ENCODE data around the gene ZNF681.
"Not testable (repeated sequence)": the region's sequence is repeated elsewhere in the genome, so short reads cannot be mapped to it uniquely, and the experiment has no call there.

ZNF681 gene

DNA sequence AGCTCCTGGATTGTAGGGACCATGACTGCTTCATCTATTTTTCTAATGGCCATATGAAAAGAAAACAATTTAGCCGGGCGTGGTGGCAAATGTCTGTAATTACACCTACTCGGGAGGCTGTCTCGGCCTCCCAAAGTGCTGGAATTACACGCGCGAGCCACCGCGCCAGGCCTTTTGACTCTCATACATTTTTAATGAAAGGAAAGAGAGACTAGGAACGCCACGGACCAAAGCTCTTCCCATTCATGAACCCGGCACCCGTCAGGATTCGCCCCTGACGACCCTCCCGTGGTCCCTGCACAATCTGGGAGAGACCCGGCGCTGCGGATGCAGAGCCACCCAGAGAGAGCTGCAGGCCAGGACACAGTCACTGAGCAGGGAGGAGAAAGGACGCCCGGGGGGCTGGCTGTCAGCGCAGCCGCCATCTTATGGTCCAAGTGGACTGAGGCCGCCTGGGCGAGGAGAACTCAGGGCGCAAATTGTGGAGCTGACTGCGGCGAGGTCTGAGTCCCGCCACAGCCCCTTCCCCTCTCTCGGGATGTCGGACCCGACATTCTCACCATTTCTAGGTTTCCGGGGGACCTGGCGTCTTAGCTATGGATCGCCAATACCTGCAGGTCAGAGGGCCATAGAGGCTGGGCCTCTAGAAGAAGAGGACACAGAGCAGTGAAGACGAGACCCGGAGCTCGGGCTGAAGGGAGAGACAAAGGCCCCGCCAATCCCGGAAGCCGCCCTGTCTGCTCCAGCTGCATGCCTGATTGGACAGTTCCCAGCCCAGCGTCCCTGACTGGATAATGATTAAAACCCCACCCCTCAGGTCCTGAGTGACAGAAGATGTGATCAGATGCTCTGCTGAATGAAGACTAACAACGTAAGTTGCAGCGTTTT lies at the start of gene ZNF681:
ZNF681 (minus strand) TSS at position 705 of the 888 bp plus-strand sequence; CDS start at position 563, 142 bp downstream.
- peak; percentile 88 for DNase-seq

DNA sequence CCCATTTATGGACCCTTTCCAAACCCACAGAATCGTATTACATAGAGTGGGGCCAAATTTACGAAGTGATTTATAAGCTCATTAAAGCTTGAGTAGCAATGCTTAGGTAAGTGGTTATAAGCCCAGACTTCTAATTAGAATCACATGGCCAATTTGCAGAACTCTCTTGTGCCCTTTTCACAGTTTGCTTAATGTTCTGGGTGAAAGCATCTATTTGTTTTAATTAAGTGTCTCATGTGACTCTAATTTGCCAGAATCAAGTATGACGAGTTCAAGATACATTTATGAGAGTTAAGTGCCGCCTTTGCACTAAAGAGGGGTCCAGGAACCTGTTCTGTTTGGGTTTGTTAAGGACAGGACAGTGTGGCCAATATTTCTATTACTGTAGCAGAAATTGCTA lies 46.0 kb upstream of the ZNF681 start:
- no peak for DNase-seq

DNA sequence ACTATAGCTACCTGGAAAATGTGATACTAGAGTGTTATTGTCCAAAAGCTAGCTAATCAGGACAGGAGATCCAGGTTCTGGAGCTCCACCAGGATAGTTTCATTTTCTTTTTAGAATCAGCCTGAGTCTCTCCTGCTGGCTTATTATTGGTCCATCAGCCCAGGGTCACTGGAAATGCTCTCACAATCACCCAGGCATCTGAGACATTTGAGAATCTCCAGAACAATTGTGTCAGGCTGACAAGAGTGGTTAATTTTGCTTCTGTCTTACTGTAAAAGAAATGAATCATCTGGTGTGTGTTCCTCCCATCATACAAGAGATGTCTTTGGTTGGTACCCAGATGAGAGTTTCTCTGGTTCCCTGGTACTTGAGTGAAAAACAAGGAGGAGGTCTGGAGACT lies 43.6 kb upstream of the ZNF681 start:
- DNase-seq = no peak

DNA sequence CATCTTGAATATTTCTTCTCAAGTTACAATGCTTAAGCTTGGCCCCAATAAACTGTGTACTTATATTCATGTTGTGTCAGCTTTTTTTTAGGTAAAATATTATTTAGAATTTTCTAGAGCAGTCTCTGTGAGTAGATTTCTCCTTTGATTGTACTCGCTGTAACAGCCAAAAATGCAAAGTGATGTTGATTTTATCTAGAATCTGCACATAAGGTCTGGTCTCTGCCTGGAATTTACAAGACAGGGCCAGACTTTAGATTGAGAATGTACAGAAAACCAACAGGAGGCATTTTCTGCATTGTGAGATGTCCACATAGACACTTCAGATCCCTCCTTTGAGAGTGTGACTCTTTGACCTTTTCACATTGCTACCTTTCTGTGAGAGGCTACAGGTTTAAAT lies 43.1 kb upstream of the ZNF681 start:
- no peak for DNase-seq

DNA sequence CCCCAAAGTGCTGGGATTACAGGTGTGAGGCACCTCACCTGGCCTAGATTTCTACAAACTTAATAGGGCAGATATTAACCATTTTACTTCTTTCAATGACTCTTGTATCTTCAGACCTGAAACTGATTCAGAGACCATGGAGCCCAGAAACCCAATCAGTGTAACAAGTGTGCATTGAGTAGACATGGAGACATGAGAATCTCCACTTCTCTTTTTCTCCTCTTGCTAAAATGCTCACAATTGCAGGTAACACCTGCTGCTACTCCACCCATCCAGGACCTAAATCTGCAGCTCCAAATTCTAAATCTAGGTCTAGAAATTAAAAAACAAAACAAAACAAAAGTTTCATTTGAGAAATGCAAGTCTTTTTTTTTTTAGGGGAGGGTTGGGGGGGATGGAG lies 42.2 kb upstream of the ZNF681 start:
- DNase-seq = no peak

DNA sequence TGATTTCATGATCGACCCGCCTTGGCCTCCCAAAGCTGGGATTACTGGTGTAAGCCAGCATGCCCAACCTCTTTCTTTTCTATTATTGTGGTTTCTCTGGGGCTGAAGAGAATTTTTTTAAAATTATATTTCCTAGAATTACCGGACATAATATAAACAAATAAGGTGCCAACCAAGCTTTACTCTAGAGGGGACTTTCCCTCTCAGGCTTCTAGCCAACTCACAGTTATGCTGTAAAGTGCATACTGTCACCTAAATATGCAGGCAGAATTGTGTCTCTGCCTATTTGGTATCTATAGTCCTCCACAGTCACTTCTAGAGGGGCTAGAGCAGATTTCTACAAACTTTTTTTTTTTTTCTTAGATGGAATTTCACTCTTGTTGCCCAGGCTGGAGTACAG lies 41.6 kb upstream of the ZNF681 start:
- DNase-seq = no peak

DNA sequence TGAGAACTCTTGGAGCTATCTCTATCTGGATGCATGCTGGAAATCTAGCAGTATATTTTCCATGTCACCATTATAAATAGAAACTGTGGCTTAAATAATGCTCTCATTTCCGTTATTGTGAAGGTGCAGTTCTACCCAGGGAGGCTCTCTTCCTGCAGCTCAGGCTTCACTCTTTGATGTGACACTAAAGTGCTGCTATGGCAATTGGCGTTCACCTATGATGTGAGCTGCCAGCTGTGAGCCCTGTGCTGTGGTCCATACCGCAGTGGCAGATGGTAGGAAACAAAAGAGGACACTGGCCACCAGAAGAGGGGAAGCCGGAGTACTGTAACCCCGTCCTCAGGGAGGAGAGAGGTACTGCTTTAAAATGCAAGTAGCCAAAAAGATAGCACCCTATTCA lies 40.6 kb upstream of the ZNF681 start:
- DNase-seq = peak; percentile 15

DNA sequence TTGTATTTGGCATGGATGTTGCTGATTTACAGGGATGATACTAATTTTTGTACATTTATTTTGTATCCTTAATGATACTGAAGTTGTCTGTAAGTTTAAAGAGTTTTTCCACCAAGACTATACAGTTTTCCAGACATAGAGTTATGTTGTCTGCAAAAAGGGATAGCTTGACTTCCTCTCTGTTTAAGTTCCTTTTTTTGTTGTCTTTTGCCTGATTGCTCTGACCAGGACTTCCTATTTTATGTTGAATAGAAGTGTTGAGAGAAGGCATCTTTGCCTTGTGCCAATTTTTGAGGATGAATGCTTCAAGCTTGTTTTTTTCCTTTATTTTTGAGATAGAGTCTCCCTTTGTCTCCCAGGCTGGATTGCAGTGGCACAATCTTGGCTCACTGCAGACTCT lies 36.8 kb upstream of the ZNF681 start:
- DNase-seq = no peak

DNA sequence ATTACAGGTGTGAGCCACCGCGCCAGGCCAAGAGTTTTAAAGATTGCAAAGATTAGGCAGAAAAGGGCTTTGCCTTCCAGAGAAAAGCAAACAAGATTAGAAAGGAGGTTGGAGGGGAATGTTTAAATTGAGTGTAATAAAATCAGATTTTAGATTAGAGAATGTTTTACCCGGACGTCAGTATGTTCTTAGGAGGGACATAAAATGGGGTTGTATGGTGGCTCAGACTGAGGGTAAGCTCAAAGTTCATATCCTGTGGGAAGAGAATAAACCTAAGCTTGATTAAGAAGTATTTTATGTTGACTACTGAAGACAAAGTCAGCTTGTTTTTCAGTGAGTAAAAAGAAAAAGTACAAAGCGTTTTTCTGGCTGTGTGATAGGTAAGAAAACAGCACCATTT lies 34.1 kb upstream of the ZNF681 start:
- DNase-seq = no peak

DNA sequence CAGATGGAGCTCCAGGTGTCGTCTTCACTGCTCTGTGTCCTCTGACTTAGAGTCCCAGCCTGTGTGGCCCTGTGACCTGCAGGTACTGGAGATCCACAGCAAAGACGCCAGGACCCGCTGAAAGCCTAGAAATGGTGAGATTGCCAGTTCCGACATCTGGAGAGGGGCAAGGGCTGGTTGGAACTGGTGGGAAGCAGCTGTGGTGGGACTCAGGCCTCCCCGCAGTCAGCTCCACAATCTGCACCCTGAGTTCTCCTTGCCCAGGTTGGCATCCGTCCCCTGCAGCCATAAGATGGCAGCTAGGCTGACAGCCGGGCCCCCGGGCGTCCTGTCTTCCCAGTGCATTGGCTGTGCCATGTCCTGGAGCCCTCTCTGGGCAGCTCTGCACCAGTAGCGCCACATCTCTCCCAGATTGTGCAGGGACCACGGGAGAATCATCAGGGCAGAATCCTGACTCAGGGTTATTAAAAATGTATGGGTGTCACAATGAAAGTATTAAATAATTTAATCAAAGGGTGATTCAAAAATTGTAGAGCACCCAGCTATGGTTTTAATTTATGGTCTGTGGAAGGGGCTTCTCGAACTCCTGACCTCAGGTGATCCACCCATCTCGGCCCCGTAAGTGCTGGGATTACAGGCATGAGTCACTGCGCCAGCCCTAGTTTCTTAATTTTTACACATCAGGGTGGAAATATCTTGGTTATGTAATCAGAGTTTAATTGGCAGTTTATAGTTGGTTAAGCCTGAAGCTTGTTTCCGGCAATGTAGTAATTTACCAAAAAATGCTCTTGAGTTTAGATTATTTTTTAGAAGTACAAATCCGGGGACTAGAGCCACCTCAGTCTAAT lies 32.2 kb upstream of the ZNF681 start:
- no peak for DNase-seq

DNA sequence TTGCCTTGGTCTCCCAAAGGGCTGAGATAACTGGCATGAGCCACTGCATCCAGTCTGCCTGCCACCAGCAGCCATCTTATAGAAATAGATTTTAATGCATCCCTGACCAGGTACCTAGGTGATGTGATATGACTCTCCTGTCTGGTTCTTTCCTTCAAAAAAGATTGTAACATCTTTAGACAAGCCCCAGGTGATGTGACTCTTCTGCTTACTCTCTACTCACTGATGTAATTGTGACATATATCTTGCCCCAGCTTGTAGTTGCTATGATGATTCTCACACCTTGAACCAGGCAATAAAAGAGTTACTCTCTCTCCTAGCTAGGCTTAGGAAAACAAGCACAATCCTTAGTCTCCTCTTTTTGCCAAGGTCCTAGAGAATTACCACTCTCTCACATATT lies 30.6 kb upstream of the ZNF681 start:
- no peak for DNase-seq

DNA sequence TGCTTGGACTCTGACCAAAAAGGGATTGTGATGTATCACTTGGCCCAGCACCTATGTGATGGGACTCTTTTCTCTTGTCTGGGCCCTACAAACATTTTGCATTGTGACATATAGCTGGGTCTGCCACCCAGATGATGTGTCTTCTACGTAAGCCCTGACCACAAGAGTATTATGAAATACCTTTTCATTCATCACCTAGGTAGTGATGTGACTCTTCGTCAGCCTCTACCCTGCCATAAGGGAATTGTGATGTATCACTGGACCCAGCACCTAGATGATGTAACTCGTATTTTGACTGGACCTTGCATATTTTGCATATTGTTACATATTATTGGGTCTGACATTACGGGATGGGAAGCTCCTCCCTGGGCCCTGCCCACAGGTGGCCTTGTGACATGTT lies 29.7 kb upstream of the ZNF681 start:
- no peak for DNase-seq

DNA sequence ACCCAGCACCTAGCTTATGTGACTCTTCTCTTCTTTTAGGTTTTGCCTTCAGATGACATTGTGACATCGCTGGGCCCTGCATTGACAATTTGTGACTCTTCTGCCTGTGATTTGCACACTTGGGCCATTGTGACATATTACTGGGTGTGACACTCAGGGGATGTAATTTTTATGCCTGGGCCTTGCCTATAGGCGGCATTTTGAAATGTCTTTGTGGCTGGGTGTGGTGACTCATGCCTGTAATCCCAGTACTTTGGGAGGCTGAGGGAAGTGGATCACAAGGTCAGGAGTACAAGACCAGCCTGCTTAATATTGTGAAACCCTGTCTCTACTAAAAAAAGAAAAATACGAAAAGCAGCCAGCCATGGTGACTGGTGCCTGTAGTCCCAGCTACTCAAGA lies 28.4 kb upstream of the ZNF681 start:
- no peak for DNase-seq

DNA sequence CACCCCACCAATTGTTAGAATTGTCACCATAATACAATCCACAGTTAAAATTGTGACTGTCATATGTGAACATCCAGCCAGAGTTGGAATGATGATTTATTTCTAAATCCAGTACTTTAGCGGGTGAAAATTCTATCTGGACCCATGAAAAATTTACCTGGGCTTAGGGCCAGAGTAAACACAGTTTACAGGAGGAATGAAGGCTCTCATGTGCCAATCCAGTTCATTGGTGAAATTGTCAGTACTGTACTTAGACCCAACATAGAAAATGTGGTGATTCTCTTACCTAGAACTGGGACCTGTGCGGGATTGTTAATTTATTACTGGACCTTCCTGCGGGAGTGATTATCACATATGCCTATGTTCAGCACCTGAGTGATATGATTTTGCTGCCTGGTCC lies 27.3 kb upstream of the ZNF681 start:
- DNase-seq = no peak

DNA sequence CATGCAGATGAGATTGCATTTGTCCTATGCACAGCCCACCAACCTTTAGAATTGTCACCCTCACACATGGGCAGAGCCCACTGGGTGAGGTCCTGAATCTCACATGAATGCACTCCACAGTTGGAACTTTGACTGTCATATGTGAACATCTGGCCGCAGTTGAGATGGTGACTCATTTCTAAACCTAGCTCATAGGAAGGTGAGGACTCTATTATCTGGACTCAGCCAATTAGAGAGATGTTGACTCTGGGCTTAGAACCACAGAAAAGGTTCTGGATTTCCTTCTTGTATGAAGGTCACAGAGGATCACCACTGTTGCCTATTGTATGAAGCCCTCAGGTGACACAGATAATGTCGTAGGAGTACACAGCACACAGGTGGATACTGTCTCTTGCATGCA lies 25.6 kb upstream of the ZNF681 start:
- no peak for DNase-seq

DNA sequence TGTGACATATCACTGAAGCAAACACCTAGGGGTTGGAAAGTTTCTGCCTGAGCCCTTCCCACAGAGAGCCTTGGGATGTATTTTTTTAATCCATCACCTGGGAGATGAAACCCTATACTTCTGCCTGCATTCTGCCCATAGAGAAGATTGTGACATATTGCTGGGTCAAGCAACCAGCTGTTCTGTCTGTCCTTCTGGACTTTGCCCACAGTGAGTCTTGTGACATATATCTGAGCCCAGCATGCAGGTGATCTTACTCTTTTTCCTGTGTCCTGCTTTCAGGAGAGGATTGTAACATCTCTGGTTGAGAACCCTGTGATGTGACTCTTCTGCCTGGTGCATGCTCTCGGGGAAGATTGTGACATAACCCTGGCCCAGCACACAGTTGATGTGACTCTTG lies 24.9 kb upstream of the ZNF681 start:
- DNase-seq = no peak

DNA sequence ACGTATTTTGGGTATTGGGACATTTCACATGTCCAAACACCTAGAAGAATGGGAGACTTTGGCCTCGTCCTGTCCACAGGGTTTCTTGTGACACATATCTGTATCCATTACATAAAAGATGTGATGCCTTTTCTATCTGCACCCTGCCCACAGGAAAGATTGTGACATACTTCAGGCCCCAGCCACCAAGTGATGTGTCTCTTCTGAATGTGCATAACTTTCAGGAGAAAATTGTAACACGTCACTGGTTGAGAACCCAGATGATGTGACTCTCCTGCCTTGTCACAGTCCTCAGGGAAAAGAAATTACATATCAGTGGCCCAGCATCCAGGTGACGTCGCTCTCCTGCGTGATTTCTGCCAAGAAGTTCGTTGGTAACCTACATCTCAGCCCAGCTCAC lies 21.0 kb upstream of the ZNF681 start:
- DNase-seq = no peak

DNA sequence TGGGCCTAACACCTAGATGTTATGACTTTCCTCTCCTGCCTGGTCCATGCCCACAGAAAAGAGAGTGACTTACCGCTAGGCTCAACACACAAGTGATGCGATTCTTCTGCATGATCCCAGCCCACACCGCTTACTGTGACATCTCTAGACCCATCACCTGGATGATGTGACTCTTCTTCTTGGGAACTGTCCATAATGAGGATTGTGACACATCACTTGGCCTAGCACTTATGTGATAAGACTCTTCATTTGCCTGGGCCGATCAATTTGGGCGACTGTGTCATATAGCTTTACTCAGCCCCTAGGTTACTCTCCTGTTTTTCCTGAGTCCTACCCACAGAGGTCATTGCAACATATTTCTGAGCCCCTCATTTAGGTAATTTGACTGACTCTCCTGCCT lies 19.9 kb upstream of the ZNF681 start:
- DNase-seq = no peak

DNA sequence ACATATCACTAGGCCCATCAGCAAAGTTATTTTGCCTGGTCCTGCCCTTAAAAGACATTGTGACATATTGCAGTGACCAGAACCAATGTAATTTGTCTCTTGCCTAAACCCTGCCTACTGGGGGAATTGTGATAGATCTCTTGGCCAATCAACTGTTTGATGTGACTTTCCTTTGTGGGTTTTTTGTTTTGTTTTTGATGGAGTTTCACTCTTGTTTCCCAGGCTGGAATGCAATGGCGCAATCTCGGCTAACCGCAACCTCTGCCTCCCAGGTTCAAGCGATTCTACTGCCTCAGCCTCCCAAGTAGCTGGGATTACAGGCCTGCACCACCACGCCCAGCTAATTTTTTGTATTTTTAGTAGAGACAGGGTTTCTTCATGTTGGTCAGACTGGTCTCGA lies 19.3 kb upstream of the ZNF681 start:
- DNase-seq = not testable (repeated sequence)

DNA sequence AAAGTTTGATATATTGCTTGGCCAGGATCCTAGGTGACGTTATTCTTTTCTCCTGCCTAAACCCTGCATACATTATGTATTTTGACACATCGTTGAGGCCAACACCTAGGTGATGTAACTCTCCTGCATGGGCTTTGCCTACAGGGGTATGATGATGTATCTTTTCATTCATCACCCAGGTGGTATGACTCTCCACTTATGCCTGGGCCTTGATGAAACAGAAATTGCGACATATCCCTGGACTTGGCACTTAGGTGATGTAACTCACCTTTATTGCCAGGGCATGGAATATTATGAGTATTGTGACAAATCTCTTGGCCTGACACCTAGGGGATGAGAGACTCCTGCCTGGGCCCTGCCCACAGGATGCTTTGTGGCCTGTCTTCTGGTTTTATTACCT lies 18.5 kb upstream of the ZNF681 start:
- no peak for DNase-seq

DNA sequence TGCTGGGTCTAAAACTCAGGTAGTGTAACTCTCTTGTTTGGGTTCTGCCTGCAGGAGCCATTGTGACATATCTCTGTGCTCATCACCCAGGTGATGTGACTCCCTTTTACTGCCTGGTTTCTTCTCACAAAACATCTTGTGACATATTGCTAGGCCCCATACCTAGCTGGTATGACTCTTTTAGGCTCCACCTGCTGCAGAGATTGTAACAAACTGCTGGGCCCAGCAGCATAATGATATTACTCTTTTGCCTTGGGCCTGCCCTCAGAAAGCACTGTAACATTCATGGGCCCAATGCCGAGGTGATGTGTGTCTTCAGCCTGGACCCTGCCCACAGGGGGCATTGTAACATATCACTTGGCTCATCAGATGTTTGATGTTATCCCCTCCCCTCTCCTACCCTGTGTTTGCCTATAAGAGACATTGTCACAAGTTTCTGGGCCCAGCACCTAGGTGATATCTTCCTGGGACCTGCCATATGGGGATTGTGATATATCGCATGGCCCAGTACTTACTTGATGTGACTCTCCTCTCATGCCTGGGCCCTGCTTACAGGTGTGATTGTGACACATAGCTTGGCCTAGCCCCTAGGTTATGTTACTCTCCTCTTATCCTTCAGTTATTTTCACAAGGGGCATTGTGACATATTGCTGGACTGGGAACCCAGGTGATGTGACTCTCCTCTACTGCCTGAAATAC lies 18.0 kb upstream of the ZNF681 start:
- no peak for DNase-seq

DNA sequence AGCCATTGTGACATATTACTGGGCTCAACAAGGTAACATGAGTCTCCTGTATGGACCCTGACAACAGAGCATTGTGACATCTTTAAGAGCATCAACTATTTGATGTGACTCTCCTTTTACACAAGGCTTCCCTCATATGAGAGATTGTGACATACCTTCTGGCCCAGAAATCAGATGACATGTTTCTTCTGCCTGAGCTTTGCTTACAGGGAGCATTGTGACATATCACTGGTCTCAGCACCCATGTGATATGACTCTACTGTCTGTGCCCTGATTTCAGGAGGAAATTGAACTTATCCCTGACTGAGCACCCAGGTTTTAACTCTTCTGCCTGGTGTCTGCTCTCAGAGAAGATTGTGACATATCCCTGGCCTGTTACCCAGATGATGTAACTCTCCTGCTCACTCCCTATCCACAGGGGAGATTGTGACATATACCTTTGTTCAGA lies 15.9 kb upstream of the ZNF681 start:
- DNase-seq = no peak

DNA sequence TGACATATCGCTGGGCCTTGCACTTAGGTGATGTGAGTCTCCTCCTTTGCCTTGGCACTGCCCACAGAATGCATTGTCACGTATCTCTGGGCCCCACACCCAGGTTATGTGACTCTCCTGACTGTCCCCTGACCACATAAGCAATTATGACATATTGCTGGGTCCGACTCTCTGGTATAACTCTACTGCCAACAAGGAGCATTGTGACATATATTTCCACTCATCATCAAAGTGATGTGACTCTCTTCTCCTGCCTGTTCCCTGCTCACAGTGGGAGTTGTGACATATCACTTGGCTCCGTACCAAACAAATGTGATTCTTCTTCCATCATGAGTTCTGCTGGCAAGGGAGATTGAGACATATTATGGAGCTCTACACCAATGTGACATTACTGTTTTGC lies 15.4 kb upstream of the ZNF681 start:
- no peak for DNase-seq

DNA sequence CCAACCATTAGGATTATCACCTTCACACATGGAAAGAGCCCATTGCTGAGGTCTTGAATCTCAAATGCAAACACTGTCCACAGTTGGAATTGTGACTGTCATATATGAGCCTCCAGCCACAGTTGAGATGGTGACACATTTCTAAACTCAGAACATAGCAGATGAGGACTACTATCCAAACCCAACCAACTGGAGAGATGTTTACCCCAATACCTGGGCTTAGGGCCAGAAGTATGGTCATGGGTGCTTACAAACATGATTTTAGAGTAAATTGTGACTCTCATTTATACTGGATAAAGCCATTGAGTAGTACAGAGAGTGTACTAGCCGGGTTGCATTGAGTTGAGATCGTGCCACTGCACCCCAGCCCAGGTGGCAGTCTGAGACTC lies 14.0 kb upstream of the ZNF681 start:
- no peak for DNase-seq
